Daoy (cell line): ENCODE results near the gene MGMT. TPM values are rescaled to one million over a fixed set of nuclear protein-coding genes. Genes with fewer than 3 reads are reported as not detected.
A peak's percentile ranks its signal among the peaks of the same experiment; 100 is the strongest.

Experiments used
- DNase-seq: peaks from one replicate; pipeline ENCODE4 v3.0.0-alpha.2; 2015; ENCODE audit warnings: low read depth
- total RNA-seq: library from RNA; depleted of rRNA; stranded (reverse); fragments of >200 nt; shearing (Covaris generic); gene quantifications from 2 replicates; pipeline ENCODE4 v1.2.3, GENCODE V29; 2014

MGMT gene
- total RNA-seq, 1 experiment from 2014 or later: 14.9 TPM

GRCh38 chr10:129728905-129729795 lies 262.1 kb downstream of the MGMT start:
- DNase-seq: no peak

- no peak for DNase-seq
These were observed 263.4 kb downstream of the MGMT start for GRCh38 chr10:129730272-129730992.

- no peak for DNase-seq
These were observed 263.9 kb downstream of the MGMT start for GRCh38 chr10:129730993-129731325.

- no peak for DNase-seq
These were observed 273.7 kb downstream of the MGMT start for GRCh38 chr10:129740532-129741279.

- no peak for DNase-seq
These were observed 274.4 kb downstream of the MGMT start for GRCh38 chr10:129741280-129741977.

GRCh38 chr10:129741978-129742741 lies 275.1 kb downstream of the MGMT start:
- DNase-seq: no peak

GRCh38 chr10:129742742-129743550 lies 275.9 kb downstream of the MGMT start:
- DNase-seq: no peak

GRCh38 chr10:129743738-129744133 lies 276.7 kb downstream of the MGMT start:
- DNase-seq: no peak

GRCh38 chr10:129744134-129745111 lies 277.4 kb downstream of the MGMT start:
- DNase-seq: no peak

GRCh38 chr10:129745186-129745750 lies 278.2 kb downstream of the MGMT start:
- no peak for DNase-seq

GRCh38 chr10:129754211-129755050 lies 287.4 kb downstream of the MGMT start:
- DNase-seq: no peak

GRCh38 chr10:129755158-129755591 lies 288.1 kb downstream of the MGMT start:
- DNase-seq: no peak

- DNase-seq: no peak
These were observed 288.6 kb downstream of the MGMT start for GRCh38 chr10:129755621-129756020.

GRCh38 chr10:129756912-129757901 lies 290.2 kb downstream of the MGMT start:
- peak; percentile 21 for DNase-seq

- DNase-seq: no peak
These were observed 291.4 kb downstream of the MGMT start for GRCh38 chr10:129758207-129759021.
